Progenitor cell of endocrine pancreas (in vitro differentiated cells): ENCODE data around the gene MMP24. TPM values are rescaled to one million over a fixed set of nuclear protein-coding genes. Genes with fewer than 3 reads are reported as not detected.

ENCODE experiments used
- DNase-seq: peaks from one replicate; pipeline ENCODE4 v3.0.0; 2021; ENCODE audit warnings: low spot score; ENCODE audit not compliant: unreplicated experiment
- H3K27ac Mint-ChIP-seq: 2 replicates; pipeline ENCODE4 v1.8.0; 2021; ENCODE audit warnings: mild to moderate bottlenecking, moderate library complexity, mixed read lengths
- H3K27me3 Mint-ChIP-seq: 2 replicates; pipeline ENCODE4 v1.8.0; 2021; ENCODE audit warnings: mixed read lengths
- H3K36me3 Mint-ChIP-seq: 2 replicates; pipeline ENCODE4 v1.8.0; 2022; ENCODE audit warnings: mixed read lengths; ENCODE audit not compliant: insufficient read depth
- H3K4me1 Mint-ChIP-seq: 2 replicates; pipeline ENCODE4 v1.8.0; 2021; ENCODE audit warnings: low read depth, mixed read lengths
- H3K4me3 Mint-ChIP-seq: 2 replicates; pipeline ENCODE4 v1.8.0; 2021; ENCODE audit warnings: low read depth, mild to moderate bottlenecking, moderate library complexity, mixed read lengths
- H3K9me3 Mint-ChIP-seq: 2 replicates; pipeline ENCODE4 v1.8.0; 2021; ENCODE audit warnings: low read depth, mixed read lengths
- CTCF ChIP-seq: fragments of 200-600 bp; sonication (generic); IDR thresholded peaks from one replicate; pipeline ENCODE4 v1.5.0; 2021; ENCODE audit warnings: antibody characterized with exemption, mild to moderate bottlenecking; ENCODE audit not compliant: unreplicated experiment
- total RNA-seq: library from RNA; stranded (reverse); gene quantifications from 2 replicates; pipeline ENCODE4 v1.2.1, GENCODE V29; 2021

MMP24 gene
- total RNA-seq, 1 donor from 2014 or later = 3.4 TPM

GRCh38 chr20:35215066-35215956 is 11.2 kb upstream of the MMP24 start:
- Mint-ChIP-seq H3K36me3 (no peaks in the 10 kb centered on the region), H3K27me3 (no peaks in the 10 kb centered on the region), H3K4me3 (no peak overlapping the region), H3K27ac (no peak overlapping the region), H3K4me1 (peaks cover 5% of the 10 kb centered on the region), H3K9me3 (peaks cover 5% of the 10 kb centered on the region)
- no peak for DNase-seq
- no peak for TF ChIP-seq CTCF

GRCh38 chr20:35216541-35216940 is 9.9 kb upstream of the MMP24 start:
- Mint-ChIP-seq H3K4me1 (peaks cover 5% of the 10 kb centered on the region), H3K4me3 (no peak overlapping the region), H3K27ac (no peak overlapping the region), H3K9me3 (peaks cover 5% of the 10 kb centered on the region), H3K27me3 (no peaks in the 10 kb centered on the region), H3K36me3 (no peaks in the 10 kb centered on the region)
- no peak for TF ChIP-seq CTCF
- no peak for DNase-seq

- Mint-ChIP-seq H3K27ac (no peak overlapping the region), H3K9me3 (peaks cover 3% of the 10 kb centered on the region), H3K36me3 (no peaks in the 10 kb centered on the region), H3K4me3 (no peak overlapping the region), H3K27me3 (peaks cover 50% of the 10 kb centered on the region), H3K4me1 (peaks cover 5% of the 10 kb centered on the region)
- DNase-seq = no peak
- no peak for TF ChIP-seq CTCF
Measured at GRCh38 chr20:35223941-35224340, 2.5 kb upstream of the MMP24 start.

GRCh38 chr20:35224536-35224935 is 2.0 kb upstream of the MMP24 start:
- no peak for DNase-seq
- H3K27me3 Mint-ChIP-seq = peaks cover 56% of the 10 kb centered on the region
- H3K4me3 Mint-ChIP-seq = no peak overlapping the region
- no peak overlapping the region for H3K27ac Mint-ChIP-seq
- H3K4me1 Mint-ChIP-seq = peaks cover 5% of the 10 kb centered on the region
- H3K36me3 Mint-ChIP-seq = no peaks in the 10 kb centered on the region
- TF ChIP-seq CTCF = no peak
- no peaks in the 10 kb centered on the region for H3K9me3 Mint-ChIP-seq

- Mint-ChIP-seq H3K27me3 (peaks cover 58% of the 10 kb centered on the region), H3K36me3 (no peaks in the 10 kb centered on the region), H3K4me1 (peaks cover 5% of the 10 kb centered on the region), H3K27ac (no peak overlapping the region), H3K9me3 (no peaks in the 10 kb centered on the region), H3K4me3 (peak overlapping the region; percentile 69)
- TF ChIP-seq CTCF = no peak
- DNase-seq = no peak
Measured at GRCh38 chr20:35225319-35226125, 968 bp upstream of the MMP24 start.
